T-cell (primary cell): ENCODE measurements around the gene MVB12B. TPM values are rescaled to one million over a fixed set of nuclear protein-coding genes. Genes with fewer than 3 reads are reported as not detected.
A peak's percentile ranks its signal among the peaks of the same experiment; 100 is the strongest.

ENCODE experiments used
- ATAC-seq, 4 experiments: fragments of 200-7000 bp in 3 of 4; fragments of 150-1000 bp in 1 of 4; cut with Tn5 transposase; replicated peaks in 1 of 4; 1 replicate in 3 of 4; 2 replicates in 1 of 4; pipeline ENCODE4 v1.10.0; 2021; ENCODE audit warnings: moderate library complexity in 3 of 4, mild to moderate bottlenecking in 2 of 4, moderate number of reproducible peaks in 1 of 4
- CTCF ChIA-PET, 2 donors: fragments of 300-600 bp; sonication (Branson Sonifier 250); formaldehyde crosslinking; loops; one replicate each; lab custom pipeline; 2022; ENCODE audit warnings: antibody characterized with exemption in 2 of 2; lab: Charles Lee
- POLR2A ChIA-PET, 2 donors: fragments of 300-600 bp; sonication (Branson Sonifier 250); formaldehyde crosslinking; loops; one replicate each; lab custom pipeline; 2022; ENCODE audit warnings: antibody characterized with exemption in 2 of 2; lab: Charles Lee
- DNase-seq, 35 experiments: peaks; one replicate each; pipeline versions ENCODE4 v3.0.0 to v3.0.0-alpha.2; 2013 to 2023
- H3K27ac ChIP-seq: one replicate; pipeline ENCODE4 v1.5.1; 2013; ENCODE audit warnings: low read length
- H3K27me3 ChIP-seq, 2 experiments: replicated peaks in 1 of 2; 1 replicate in 1 of 2; 2 replicates in 1 of 2; pipeline versions ENCODE4 v1.6.1 to v1.7.0; 2013; ENCODE audit warnings: low read length in 1 of 2, mixed read lengths in 1 of 2; ENCODE audit not compliant: control insufficient read depth in 2 of 2, insufficient read depth in 2 of 2; ENCODE audit errors: extremely low read depth in 1 of 2
- H3K36me3 ChIP-seq, 2 donors: 1 replicate in 1 of 2; 2 replicates in 1 of 2; pipeline versions ENCODE4 v1.6.1 to v1.7.0; 2013; ENCODE audit warnings: low read length in 1 of 2; ENCODE audit not compliant: control insufficient read depth in 2 of 2, insufficient read depth in 1 of 2; ENCODE audit errors: extremely low read depth in 1 of 2
- H3K4me1 ChIP-seq, 2 experiments: 1 replicate in 1 of 2; 2 replicates in 1 of 2; pipeline versions ENCODE4 v1.6.1 to v1.7.0; 2013; ENCODE audit warnings: low read length in 2 of 2, mixed read lengths in 1 of 2; ENCODE audit not compliant: insufficient read depth in 2 of 2, control insufficient read depth in 1 of 2; ENCODE audit errors: extremely low read depth in 1 of 2
- H3K4me3 ChIP-seq, 2 donors: 1 replicate in 1 of 2; 2 replicates in 1 of 2; pipeline versions ENCODE4 v1.5.1 to v1.7.0; 2013; ENCODE audit warnings: mild to moderate bottlenecking in 2 of 2, low read length in 1 of 2, moderate library complexity in 1 of 2; ENCODE audit not compliant: control insufficient read depth in 1 of 2; ENCODE audit errors: extremely low read depth in 1 of 2
- H3K9me3 ChIP-seq: 2 replicates; pipeline ENCODE4 v1.7.0; 2013
- H3K27ac Mint-ChIP-seq, 2 donors: one replicate each; pipeline ENCODE4 v1.8.0; 2020 to 2021; ENCODE audit warnings: mild to moderate bottlenecking in 2 of 2, mixed read lengths in 2 of 2
- H3K27me3 Mint-ChIP-seq, 2 donors: one replicate each; pipeline ENCODE4 v1.8.0; 2021 to 2022; ENCODE audit warnings: mixed read lengths in 2 of 2
- H3K36me3 Mint-ChIP-seq: one replicate; pipeline ENCODE4 v1.8.0; 2021; ENCODE audit warnings: mixed read lengths
- H3K4me1 Mint-ChIP-seq, 3 donors: one replicate each; pipeline ENCODE4 v1.8.0; 2020 to 2022; ENCODE audit warnings: mixed read lengths in 3 of 3, mild to moderate bottlenecking in 1 of 3
- H3K4me3 Mint-ChIP-seq, 3 donors: one replicate each; pipeline ENCODE4 v1.8.0; 2020 to 2022; ENCODE audit warnings: mild to moderate bottlenecking in 3 of 3, mixed read lengths in 3 of 3, moderate library complexity in 3 of 3
- H3K9me3 Mint-ChIP-seq, 3 donors: one replicate each; pipeline ENCODE4 v1.8.0; 2020 to 2022; ENCODE audit warnings: mixed read lengths in 3 of 3
- WGBS: methylation state at CpG from one replicate; pipeline ENCODE4 v1.1.5; 2013; ENCODE audit warnings: missing lambda C conversion rate; ENCODE audit not compliant: insufficient coverage; 5-methylcytosine and 5-hydroxymethylcytosine counted together
- total RNA-seq, 35 experiments: library from RNA in 6 of 35; stranded (reverse) in 6 of 35; fragments of 120-200 nt in 1 of 35; gene quantifications; one replicate each; pipeline versions ENCODE4 v1.2.1 to v1.2.4 and lab custom pipeline; 2013 to 2026

MVB12B gene
- total RNA-seq, 5 donors from 2014 or later (not counting 1 experiment from before 2014, with no cell fraction given) = 8.2 to 25.2 (median 10.6) TPM

GRCh38 chr9:126515873-126516505 lies 189.4 kb downstream of the MVB12B start:
- H3K36me3 ChIP-seq = no peaks in the 10 kb centered on the region
- Mint-ChIP-seq H3K4me1 (peaks cover 18 to 47% (median 33%) of the 10 kb centered on the region in 3 donors), H3K36me3 (no peaks in the 10 kb centered on the region), H3K9me3 (no peaks in the 10 kb centered on the region), H3K27me3 (peaks cover 57 to 59% of the 10 kb centered on the region in 2 donors), H3K4me3 (peak overlapping the region in 1 of 3 donors; percentile 85), H3K27ac (peak overlapping the region; percentile 9 to 86)
- H3K9me3 ChIP-seq = no peaks in the 10 kb centered on the region
- DNase-seq = no peak
- no peak overlapping the region for H3K4me3 ChIP-seq
- CTCF ChIA-PET = interaction anchor here in 1 of 2 donors (0.6 kb wide), 1 partner anchor 40 kb away, joined by 3 read pairs; no protein-coding TSS in a partner anchor
- POLR2A ChIA-PET = no interaction called here
- H3K27me3 ChIP-seq = peaks cover 13 to 44% of the 10 kb centered on the region in 2 experiments
- ATAC-seq = no peak
- WGBS = 88% methylated on average over 3 of the region's 14 CpGs
- peaks cover 0 to 57% of the 10 kb centered on the region in 2 experiments for H3K4me1 ChIP-seq
- no peak overlapping the region for H3K27ac ChIP-seq

GRCh38 chr9:126516561-126516935 lies 189.9 kb downstream of the MVB12B start:
- Mint-ChIP-seq H3K36me3 (no peaks in the 10 kb centered on the region), H3K27me3 (peaks cover 53 to 56% of the 10 kb centered on the region in 2 donors), H3K4me3 (peak overlapping the region; percentile 77 to 87 (median 85)), H3K27ac (peak overlapping the region; percentile 9 to 86), H3K4me1 (peaks cover 18 to 47% (median 33%) of the 10 kb centered on the region in 3 donors), H3K9me3 (no peaks in the 10 kb centered on the region)
- H3K27ac ChIP-seq = peak overlapping the region; percentile 64
- no peak for DNase-seq
- no peak for ATAC-seq
- H3K27me3 ChIP-seq = peaks cover 13 to 45% of the 10 kb centered on the region in 2 experiments
- peak overlapping the region in 1 of 2 donors; percentile 39 for H3K4me3 ChIP-seq
- H3K9me3 ChIP-seq = no peaks in the 10 kb centered on the region
- ChIA-PET POLR2A (no interaction called here), CTCF (interaction anchor here in 1 of 2 donors (1.2 kb wide), 1 partner anchor 17 kb away, joined by 4 read pairs; no protein-coding TSS in a partner anchor)
- no peaks in the 10 kb centered on the region for H3K36me3 ChIP-seq
- H3K4me1 ChIP-seq = peaks cover 0 to 57% of the 10 kb centered on the region in 2 experiments
- 88% methylated on average over 3 of the region's 8 CpGs for WGBS

GRCh38 chr9:126516936-126517832 lies 190.6 kb downstream of the MVB12B start:
- no peaks in the 10 kb centered on the region for H3K36me3 Mint-ChIP-seq
- Histone ChIP-seq H3K4me3 (peak overlapping the region; percentile 39 to 75), H3K36me3 (no peaks in the 10 kb centered on the region), H3K27ac (peak overlapping the region; percentile 64), H3K4me1 (peaks cover 0 to 57% of the 10 kb centered on the region in 2 experiments), H3K27me3 (peaks cover 13 to 49% of the 10 kb centered on the region in 2 experiments), H3K9me3 (no peaks in the 10 kb centered on the region)
- no peaks in the 10 kb centered on the region for H3K9me3 Mint-ChIP-seq
- ChIA-PET CTCF (interaction anchor here in 1 of 2 donors (0.7 to 1.6 kb wide), 4 partner anchors 18 to 199 kb away, joined by 3 to 4 read pairs (median 4); no protein-coding TSS in a partner anchor), POLR2A (interaction anchor here in 1 of 2 donors (0.5 kb wide), 1 partner anchor 46 kb away, joined by 3 read pairs; no protein-coding TSS in a partner anchor)
- H3K27me3 Mint-ChIP-seq = peaks cover 53% of the 10 kb centered on the region in 2 donors
- peak; percentile 47 to 61 (median 50) for ATAC-seq
- peaks cover 18 to 48% (median 33%) of the 10 kb centered on the region in 3 donors for H3K4me1 Mint-ChIP-seq
- peak overlapping the region; percentile 75 to 86 for H3K27ac Mint-ChIP-seq
- WGBS = 1% methylated on average over 19 of the region's 32 CpGs
- DNase-seq = peak in 16 of 35 experiments; percentile 8 to 60 (median 18)
- peak overlapping the region; percentile 77 to 87 (median 85) for H3K4me3 Mint-ChIP-seq

- POLR2A ChIA-PET = no interaction called here
- DNase-seq = no peak
- peaks cover 13 to 56% of the 10 kb centered on the region in 2 experiments for H3K27me3 ChIP-seq
- WGBS = 21% methylated on average over 6 of the region's 9 CpGs
- H3K27ac ChIP-seq = peak overlapping the region; percentile 64
- CTCF ChIA-PET = interaction anchor here in 1 of 2 donors (0.8 to 1.6 kb wide), 3 partner anchors 19 to 200 kb away, joined by 3 to 4 read pairs (median 3); no protein-coding TSS in a partner anchor
- peak overlapping the region; percentile 75 to 86 for H3K27ac Mint-ChIP-seq
- H3K4me3 ChIP-seq = peak overlapping the region in 1 of 2 donors; percentile 39
- no peaks in the 10 kb centered on the region for H3K36me3 Mint-ChIP-seq
- peak overlapping the region; percentile 77 to 87 (median 85) for H3K4me3 Mint-ChIP-seq
- H3K9me3 Mint-ChIP-seq = no peaks in the 10 kb centered on the region
- H3K36me3 ChIP-seq = no peaks in the 10 kb centered on the region
- peaks cover 50 to 52% of the 10 kb centered on the region in 2 donors for H3K27me3 Mint-ChIP-seq
- H3K4me1 Mint-ChIP-seq = peaks cover 18 to 51% (median 35%) of the 10 kb centered on the region in 3 donors
- H3K9me3 ChIP-seq = no peaks in the 10 kb centered on the region
- no peak for ATAC-seq
- peaks cover 0 to 60% of the 10 kb centered on the region in 2 experiments for H3K4me1 ChIP-seq
Measured at GRCh38 chr9:126517833-126518356, 191.3 kb downstream of the MVB12B start.

GRCh38 chr9:126518763-126519162 lies 192.1 kb downstream of the MVB12B start:
- Mint-ChIP-seq H3K9me3 (no peaks in the 10 kb centered on the region), H3K27ac (peak overlapping the region in 1 of 2 donors; percentile 66), H3K36me3 (no peaks in the 10 kb centered on the region), H3K27me3 (peaks cover 43 to 44% of the 10 kb centered on the region in 2 donors), H3K4me3 (no peak overlapping the region), H3K4me1 (peaks cover 23 to 54% (median 42%) of the 10 kb centered on the region in 3 donors)
- WGBS = 95% methylated on average over 2 of the region's 7 CpGs
- Histone ChIP-seq H3K27me3 (peaks cover 13 to 50% of the 10 kb centered on the region in 2 experiments), H3K4me1 (peaks cover 0 to 64% of the 10 kb centered on the region in 2 experiments), H3K36me3 (no peaks in the 10 kb centered on the region), H3K4me3 (no peak overlapping the region), H3K9me3 (no peaks in the 10 kb centered on the region), H3K27ac (no peak overlapping the region)
- ATAC-seq (no peak), DNase-seq (no peak)
- ChIA-PET CTCF (interaction anchor here in 1 of 2 donors (0.6 to 1.6 kb wide), 4 partner anchors 20 to 201 kb away, joined by 3 to 4 read pairs (median 3); no protein-coding TSS in a partner anchor), POLR2A (no interaction called here)
